HG03108 (cell line): ENCODE data around the gene HINFP.
"Not testable (repeated sequence)": the region's sequence is repeated elsewhere in the genome, so short reads cannot be mapped to it uniquely, and the experiment has no call there.

Source experiments
- ATAC-seq: cut with Tn5 transposase; IDR thresholded peaks from one replicate; pipeline ENCODE4 v1.9.1; 2021; ENCODE audit warnings: moderate library complexity; ENCODE audit not compliant: unreplicated experiment

The HINFP gene

GRCh38 chr11:119184399-119184798, 63.0 kb downstream of the HINFP start:
- not testable (repeated sequence) for ATAC-seq
